ENCODE data around the gene GMPR2.
A peak's percentile ranks its signal among the peaks of the same experiment; 100 is the strongest.
"Not testable (repeated sequence)": the region's sequence is repeated elsewhere in the genome, so short reads cannot be mapped to it uniquely, and the experiment has no call there.

The GMPR2 gene

DNA sequence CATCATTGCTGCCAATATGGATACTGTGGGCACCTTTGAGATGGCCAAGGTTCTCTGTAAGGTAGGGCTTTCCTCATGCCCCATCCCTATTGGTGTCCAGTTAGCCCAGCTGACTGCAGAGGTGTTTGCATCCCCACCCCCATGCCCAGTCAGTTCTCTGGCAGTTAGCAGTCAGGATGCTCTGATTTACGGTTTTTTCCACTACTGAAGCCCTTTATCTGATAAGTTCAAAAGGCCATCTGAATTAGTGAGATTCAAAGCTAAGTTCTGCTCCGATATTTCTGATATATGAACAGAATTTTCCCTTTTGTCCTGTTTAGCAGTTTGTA is 773 bp downstream of the GMPR2 start:
- no peak for DNase-seq

- no peak for DNase-seq
Measured at GRCh38 chr14:24234095-24235005, 1.6 kb downstream of the GMPR2 start.

GRCh38 chr14:24235804-24236688 is 3.3 kb downstream of the GMPR2 start:
- no peak for DNase-seq

- DNase-seq: no peak
Measured at GRCh38 chr14:24236689-24237462, 4.1 kb downstream of the GMPR2 start.

- DNase-seq: no peak
Measured at GRCh38 chr14:24237463-24237955, 4.8 kb downstream of the GMPR2 start.

DNA sequence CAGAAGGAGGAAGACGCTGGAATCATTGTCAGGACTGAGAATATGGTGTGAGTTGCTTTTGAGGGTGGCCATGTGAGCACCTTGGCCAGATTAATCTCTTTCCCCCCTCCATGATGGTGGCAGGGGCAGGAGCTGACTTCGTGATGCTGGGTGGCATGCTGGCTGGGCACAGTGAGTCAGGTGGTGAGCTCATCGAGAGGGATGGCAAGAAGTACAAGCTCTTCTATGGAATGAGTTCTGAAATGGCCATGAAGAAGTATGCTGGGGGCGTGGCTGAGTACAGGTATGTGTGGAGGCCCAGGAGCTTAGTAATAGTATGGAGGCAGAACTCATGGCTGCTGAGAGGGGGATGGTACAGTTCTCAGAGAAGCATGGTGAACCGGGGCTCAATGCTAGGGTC is 5.4 kb downstream of the GMPR2 start:
- DNase-seq: no peak

- DNase-seq: no peak
Measured at GRCh38 chr14:24238527-24239037, 5.9 kb downstream of the GMPR2 start.

- no peak for DNase-seq
Measured at GRCh38 chr14:24240110-24240918, 7.6 kb downstream of the GMPR2 start.

DNA sequence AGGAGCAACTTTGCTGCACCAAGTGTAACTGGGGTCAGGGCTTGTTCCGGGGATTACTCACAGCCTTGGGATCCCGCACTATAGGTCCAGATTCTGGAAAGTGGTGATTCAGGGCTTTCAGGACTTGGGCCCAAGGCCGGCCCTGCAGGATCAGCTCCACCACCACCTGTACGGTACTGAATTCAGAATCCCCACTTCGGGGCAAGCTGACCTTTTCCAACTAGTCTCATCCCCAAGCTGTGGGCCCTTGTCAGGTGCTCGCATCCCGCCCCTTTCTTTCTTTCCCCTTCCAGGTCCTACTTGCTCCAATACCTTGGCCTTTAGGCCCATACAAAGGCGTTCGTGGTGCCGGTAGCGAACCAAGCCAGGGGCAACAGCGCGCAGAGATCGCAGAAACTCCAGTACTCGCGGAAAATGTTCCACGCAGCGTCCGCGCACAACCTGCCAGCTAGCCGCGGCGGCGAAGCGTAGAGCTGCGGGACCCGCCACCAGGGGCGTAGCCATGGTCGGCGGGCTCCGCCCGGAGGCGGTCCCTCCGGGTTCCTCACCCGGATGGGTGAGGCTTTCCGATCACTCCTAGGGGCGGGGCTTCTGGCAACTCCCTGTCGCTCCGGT is 9.2 kb downstream of the GMPR2 start:
- DNase-seq: peak; percentile 99

- no peak for DNase-seq
Measured at GRCh38 chr14:24243336-24243836, 10.7 kb downstream of the GMPR2 start.

- not testable (repeated sequence) for DNase-seq
Measured at GRCh38 chr14:24245350-24245749, 12.6 kb downstream of the GMPR2 start.

DNA sequence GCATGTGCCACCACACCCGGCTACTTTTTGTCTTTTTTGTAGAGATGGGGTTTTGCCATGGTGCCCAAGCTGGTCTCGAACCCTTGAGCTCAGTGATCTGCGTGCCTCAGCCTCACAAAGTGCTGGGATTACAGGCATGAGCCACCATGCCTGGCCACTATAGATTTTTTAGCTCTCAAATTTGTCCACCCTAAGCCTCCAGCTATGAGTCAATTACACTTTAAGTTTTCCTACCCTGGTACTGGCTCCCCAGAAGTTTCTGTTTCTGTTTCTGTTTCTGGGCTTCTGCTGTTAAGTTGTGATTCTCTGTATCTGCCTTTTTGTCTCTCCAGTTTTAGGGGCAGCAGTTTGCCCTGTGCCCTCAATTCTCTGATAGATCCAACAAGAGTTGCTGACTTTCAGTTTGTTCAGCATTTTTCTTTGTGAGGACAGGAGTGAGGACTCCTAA is 14.1 kb downstream of the GMPR2 start:
- no peak for DNase-seq

DNA sequence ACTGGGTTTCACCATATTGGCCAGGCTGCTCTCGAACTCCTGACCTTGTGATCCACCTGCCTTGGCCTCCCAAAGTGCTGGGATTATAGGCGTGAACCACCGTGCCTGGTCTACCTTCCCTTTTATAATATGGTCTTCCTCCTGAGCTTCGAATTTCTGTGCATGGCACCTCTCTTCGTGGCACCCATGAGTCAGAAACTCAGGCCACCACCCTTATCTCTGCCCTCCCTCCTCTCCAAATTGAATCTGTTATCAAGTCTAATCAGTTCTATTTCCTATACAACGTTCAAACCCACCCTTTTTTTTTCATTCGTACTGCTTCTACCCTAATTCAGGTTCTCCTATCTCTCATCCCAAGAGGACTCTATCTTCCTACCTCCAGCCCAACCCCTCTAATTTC is 14.7 kb downstream of the GMPR2 start:
- DNase-seq: no peak

DNA sequence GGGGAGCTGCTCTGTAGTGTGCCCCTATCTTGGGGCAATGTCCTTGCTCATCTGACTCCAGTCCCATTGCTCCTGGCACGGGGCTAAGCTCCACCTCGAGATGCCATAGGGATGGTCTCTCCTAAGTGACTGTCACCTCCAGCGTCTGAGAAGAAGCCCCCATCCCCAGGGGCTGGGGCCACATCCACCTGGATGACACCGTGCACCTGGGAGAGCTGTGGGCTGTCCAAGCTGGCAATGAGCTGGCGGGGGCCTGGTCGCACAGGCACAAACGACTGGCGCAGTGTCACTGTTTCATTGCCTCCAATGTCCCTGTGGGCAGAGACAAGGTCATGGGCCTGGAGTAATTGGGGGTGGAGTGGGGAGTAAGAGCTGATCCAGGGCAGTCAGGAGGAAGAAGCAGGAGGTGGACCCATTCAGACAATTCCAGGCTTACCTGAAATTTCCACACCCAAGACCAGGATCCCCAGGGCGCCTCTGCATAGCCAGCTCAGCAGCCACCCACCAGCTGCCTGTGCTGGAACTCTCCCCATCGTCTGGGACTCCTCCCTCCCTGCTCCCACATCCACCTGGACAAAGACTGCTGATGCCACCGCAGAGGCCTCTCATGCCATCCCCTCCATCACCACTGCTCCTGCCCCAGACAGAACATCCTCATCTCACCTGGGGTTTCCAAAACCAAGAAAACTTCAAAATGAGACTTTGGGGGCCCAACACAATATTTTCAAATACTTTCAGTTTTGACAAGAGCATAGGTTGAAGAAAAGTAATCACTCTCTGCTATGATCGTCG is 16.7 kb downstream of the GMPR2 start:
- no peak for DNase-seq

DNA sequence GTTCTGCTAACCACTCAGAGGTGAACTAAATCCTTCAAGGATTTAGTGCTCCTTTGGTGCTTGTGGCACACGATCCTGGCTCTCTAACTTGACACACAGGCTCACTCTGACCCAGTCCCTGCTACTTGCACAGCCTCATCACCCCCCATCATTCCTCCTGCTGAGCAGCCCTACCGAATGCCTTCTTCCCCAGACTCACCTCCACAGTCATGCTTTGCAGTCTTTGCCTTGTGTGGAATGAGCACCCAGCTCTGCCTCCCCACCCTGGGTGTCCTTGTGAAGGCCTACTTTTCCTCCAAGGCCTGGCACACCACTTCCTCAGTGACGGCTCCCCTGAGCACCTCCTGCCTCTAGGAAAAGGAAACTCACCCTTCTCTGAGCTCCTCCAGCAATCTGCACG is 17.6 kb downstream of the GMPR2 start:
- DNase-seq: no peak

- no peak for DNase-seq
Measured at GRCh38 chr14:24251880-24252288, 19.2 kb downstream of the GMPR2 start.

DNA sequence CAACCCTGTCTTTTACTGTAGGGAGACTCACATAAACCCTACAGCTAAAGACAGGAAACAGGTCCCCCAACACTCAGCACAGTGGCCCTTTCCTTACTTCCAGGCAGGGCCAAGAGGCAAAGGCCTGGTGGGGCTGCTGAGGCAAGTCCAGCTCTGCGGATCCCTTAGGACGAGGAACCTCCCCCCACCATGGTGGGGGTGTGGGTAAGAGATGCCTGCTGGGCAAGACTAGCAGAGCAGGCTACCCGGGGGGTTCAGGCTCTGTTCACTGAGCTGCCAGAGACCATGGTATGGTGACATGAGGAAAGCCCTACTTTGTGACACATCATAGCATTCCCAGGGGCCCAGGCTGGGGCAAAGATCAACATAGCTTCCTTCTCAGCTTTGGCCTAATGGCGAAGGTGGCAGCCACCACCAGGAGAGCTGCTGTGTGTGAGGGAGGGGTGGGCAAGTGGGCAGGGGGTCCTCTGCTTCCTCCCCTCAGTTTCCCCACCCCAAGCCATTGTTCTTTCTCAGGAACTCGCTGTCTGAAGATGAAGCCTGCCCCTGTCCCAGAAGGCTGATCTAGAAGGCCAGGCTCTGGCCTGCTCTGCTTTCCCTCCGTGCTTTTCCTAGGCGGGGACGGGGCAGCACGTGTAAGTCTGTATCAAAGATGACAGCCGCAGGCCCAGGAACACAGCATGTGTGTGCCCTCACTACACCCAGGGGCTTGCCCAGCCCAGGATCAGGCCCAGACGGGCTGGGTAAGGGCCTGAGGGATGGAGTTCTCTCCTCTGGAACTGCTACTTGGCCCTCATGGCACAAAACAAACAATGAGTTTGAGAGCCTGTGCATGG is 19.8 kb downstream of the GMPR2 start:
- no peak for DNase-seq

GRCh38 chr14:24253936-24254335 is 21.2 kb downstream of the GMPR2 start:
- DNase-seq: no peak

Measured in retina (tissue), 1 donor.